T47D (cell line): ENCODE measurements around the gene HAT1.
"Not testable (repeated sequence)": the region's sequence is repeated elsewhere in the genome, so short reads cannot be mapped to it uniquely, and the experiment has no call there.

Experiments used
- DNase-seq, 2 experiments: peaks; one replicate each; pipeline versions ENCODE4 v3.0.0 to v3.0.0-alpha.2; 2011 to 2012; ENCODE audit warnings: low read depth in 1 of 2, low spot score in 1 of 2
- JUND ChIP-seq: IDR thresholded peaks from 2 replicates; pipeline ENCODE4 v1.6.1; 2012; ENCODE audit warnings: low read depth
- in situ Hi-C: cut with HindIII; loops from 2 replicates; pipeline ENCODE4 v1.10.0; 2016; ENCODE audit warnings: low sequenced_read_pairs, low pct_unique_long_range_greater_than_20kb

The HAT1 gene

DNA sequence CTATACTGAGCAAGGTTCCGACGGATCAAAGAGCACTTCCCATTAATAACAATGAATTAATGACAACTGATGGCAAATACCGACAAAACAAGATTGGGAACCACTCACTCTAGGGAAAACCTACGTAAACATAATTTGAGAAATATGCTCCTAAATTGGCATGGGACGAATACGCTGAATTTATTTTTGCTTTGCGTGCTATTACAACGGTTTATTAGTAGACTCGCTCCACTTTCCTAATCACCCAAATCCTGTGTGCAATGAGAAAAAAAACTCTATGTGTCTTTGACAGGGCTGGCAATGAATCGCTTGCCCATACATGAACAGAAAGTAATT is 27.7 kb upstream of the HAT1 start:
- in situ Hi-C loops = no loop called here
- TF ChIP-seq JUND = no peak
- no peak for DNase-seq

DNA sequence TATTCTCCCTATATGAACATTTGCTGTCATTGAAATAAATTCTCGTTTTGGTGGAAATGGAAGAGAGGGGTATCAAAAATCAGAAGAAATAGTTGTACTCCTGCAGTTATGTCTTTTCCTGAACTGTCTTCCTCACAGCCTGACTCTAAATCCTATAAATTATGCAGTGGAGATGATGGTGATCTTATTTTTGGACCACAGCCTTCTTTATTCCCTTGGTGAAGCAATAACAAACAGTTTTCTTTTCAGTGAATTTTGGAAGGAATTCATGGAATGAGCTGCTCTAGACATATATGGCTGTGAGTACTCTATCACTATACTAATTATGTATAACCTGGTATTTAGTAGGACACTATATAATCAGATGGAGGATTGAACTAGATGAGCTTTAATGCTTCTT is 26.5 kb upstream of the HAT1 start:
- in situ Hi-C loops = no loop called here
- DNase-seq = no peak
- TF ChIP-seq JUND = no peak

DNA sequence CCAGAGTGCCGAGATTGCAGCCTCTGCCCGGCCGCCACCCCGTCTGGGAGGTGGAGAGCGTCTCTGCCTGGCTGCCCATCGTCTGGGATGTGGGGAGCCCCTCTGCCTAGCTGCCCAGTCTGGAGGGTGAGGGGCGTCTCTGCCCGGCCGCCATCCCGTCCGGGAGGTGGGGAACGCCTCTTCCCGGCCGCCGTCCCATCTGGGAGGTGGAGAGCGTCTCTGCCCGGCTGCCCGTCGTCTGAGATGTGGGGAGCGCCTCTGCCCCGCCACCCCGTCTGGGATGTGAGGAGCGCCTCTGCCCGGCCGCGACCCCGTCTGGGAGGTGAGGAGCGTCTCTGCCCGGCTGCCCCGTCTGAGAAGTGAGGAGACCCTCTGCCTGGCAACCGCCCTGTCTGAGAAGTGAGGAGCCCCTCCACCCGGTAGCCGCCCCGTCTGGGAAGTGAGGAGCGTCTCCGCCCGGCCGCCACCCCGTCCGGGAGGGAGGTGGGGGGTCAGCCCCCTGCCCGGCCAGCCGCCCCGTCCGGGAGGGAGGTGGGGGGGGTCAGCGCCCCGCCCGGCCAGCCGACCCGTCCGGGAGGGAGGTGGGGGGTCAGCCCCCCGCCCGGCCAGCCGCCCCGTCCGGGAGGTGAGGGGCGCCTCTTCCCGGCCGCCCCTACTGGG is 22.5 kb upstream of the HAT1 start:
- in situ Hi-C loops = not testable (repeated sequence)

DNA sequence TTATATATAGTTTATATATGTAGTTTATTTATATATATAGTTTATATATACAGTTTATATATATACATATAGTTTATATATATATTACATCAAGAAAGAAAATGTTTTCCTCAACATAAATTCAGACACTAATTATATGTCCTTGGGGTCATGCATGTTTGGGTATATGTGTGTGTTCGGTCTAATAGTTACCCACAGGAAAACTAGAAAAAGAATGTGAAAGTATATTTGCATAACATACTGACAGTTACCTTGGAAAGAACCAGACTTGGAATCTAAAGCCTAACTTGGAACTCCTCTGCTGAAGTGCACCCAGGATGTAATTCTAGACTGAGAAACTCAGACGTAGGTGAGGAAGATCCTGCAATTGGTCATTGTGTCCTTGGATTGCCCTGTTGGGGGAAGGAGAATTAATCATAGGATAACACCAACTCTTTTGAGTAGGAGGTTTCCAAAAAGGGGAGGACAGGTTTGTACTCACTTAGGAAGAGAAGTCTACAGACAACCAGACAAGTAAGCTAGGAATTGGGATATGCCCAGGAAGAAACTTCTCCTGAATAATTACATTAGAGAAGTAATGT is 19.3 kb upstream of the HAT1 start:
- no peak for TF ChIP-seq JUND
- in situ Hi-C loops = no loop called here
- DNase-seq = no peak

More for the DNA sequence above, 22.5 kb upstream of the HAT1 start:
- DNase-seq = not testable (repeated sequence)

DNA sequence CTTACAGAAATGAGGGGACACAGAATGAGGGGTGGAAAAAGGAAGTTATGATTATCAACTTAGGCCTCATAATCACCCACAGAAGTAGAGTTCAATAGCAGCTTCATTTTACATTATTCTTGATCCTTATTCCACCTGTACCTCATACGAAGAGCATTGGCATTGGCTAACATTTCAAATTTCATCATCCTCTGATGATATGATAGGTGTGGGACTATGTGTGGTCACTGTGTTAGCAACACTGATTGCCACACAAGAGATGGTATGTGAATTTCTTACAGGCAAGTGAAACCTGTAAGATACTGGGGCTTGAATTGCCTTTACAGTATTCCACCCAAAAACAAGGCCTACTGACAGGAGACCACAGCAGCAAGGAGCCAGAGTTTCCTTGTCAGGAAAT is 14.0 kb upstream of the HAT1 start:
- DNase-seq = no peak
- TF ChIP-seq JUND = no peak
- in situ Hi-C loops = no loop called here

DNA sequence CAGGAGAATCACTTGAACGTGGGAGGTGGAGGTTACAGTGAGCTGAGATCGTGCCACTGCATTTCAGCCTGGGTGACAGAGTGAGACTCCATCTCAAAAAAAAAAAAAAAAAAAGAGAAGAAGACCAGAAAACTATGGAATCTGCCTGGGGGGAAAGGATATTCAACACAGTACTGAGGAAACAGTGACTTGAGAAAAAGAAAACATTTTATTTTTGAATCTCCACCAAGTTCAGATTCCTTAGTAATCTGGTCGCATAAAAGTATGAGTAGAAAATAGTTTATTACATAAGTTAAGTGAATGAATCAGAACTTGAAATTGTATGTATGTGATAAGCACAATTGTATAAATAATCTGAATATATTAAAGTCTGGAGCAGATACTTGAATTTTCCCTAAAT is 13.0 kb upstream of the HAT1 start:
- in situ Hi-C loops = no loop called here
- DNase-seq = no peak
- no peak for TF ChIP-seq JUND

DNA sequence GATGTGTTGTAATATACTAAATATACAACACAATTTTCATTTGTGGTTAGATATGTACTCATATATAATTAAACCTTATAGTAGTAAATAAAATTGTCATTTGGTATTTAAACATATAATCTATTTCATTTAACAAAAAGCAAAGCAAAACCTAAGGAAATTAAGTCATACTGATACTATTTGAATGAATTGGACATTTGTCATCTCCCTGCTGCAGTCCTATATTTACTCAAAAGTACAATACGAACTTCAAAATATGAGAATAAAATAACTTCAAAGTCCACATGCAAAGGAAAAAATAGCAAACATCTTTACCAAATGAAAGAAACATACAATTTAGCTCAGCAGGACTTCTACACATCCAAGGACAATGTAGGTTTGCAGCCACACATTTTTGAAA is 11.8 kb upstream of the HAT1 start:
- TF ChIP-seq JUND = no peak
- no peak for DNase-seq
- in situ Hi-C loops = no loop called here

DNA sequence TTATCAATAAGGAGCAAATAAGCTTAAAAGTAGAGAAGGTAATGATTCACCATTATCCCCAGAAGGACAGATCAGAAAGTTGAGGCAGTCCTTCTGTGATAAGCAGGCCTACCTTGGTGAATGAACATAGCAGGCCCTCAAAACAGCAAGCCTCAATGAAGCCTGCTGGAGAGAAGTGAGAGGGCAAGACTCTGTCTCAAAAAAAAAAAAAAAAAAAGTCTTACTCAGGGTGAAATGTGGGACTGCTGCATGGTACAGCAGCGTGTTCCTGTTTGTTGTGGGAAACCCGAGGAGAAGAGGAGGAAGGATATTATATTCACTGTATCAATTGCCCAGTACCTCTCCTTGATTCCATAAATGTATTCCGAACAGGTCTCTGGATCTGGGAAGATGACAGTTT is 8.7 kb upstream of the HAT1 start:
- no peak for DNase-seq
- no peak for TF ChIP-seq JUND
- in situ Hi-C loops = no loop called here

DNA sequence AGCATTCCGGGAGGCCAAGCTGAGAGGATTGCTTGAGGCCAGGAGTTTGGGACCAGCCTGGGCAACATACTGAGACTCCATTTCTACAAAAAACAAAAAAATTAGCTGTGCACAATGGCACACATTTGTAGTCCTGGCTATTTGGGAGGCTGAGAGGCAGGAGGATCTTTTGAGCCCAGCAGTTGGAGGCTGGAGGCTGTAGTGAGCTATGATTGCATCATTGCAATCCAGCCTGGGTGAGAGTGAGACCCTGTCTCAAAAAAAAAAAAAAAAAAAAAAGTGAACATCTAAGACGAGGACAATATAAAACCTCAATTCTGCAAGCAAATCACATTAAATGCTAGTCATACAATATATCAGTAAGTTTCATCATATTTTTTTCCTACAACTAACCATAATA is 2.8 kb upstream of the HAT1 start:
- DNase-seq = no peak
- in situ Hi-C loops = no loop called here
- TF ChIP-seq JUND = no peak

DNA sequence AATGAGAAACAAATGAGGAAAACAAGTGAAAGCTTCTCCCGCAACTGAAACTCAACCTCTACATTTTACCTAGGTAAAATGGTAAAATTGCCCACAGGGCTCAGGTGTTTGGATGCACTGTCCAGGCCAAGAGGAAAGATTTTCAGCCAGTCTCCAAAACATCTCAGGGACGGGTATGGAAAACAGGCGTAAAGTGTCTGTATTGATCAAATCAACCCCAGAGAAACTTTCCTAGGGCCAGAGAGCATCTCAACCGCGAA is 361 bp upstream of the HAT1 start:
- no peak for TF ChIP-seq JUND
- in situ Hi-C loops = no loop called here
- DNase-seq = no peak

DNA sequence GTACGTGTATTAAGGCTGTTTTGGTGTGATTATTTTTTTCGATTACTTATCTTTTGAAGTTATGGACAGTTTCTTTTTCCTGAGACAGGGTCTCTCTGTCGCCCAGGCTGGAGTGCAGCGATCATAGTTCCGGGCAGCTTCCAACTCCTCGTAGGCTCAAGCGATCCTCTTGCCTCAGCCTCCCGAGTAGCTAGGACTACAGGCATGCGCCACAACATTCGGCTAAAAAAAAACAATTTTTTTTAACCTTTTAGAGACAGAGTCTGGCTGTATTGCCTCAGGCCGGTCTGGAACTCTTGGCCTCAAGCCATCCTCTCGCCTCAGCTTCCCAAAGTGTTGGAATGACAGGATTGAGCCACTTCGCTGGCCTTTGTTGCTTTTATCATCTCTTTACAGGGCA is 945 bp downstream of the HAT1 start:
- in situ Hi-C loops = no loop called here
- TF ChIP-seq JUND = no peak
- DNase-seq = peak in 1 of 2 experiments; percentile 22

DNA sequence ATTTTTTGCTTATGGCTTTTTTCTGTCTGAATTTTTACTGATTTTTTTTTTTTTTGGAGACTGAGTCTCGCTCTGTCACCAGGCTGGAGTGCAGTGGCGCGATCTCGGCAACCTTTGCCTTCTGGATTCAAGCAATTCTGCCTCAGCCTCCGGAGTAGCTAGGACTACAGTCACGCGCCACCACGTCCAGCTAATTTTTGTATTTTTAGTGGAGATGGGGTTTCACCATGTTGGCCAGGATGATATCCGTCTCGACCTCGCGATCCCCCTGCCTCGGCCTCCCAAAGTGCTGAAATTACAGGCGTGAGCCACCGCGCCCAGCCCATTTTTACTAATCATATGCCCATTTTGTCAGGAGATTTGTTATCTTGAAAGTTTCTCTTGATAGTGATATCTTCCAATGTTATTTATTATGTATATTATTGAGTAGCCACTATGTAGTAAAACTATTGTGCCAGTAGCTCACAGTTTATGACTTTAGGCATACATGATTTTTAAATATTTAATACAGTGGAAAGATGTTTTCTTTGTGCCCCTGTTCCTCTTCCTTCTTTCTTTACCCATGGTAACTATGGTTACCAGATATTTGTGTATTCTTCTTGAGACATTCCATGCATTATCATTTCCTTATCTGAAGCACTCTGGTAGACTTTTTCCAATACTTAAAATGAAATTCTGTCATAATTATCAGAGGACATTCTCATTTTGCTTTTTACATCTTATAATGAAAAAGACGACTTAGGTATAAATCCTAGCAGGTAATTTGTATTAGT is 2.1 kb downstream of the HAT1 start:
- no peak for DNase-seq
- in situ Hi-C loops = no loop called here

DNA sequence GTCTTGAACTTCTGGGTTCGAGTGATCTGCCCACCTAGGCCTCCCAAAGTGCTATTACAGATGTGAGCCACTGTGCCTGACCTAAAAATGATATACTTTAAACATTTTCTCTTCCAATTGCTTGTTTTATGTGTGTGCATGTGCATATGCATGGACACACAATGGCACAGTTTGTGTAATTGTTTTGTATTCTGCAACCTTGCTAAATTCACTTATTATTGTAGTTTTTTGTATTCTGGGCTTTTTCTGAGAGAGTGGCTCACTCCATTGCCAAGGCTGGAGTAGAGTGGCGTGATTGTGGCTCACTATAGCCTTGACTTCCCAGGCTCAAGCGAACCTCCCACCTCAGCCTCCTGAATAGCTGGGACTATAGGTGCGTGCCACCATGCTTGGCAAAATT is 8.1 kb downstream of the HAT1 start:
- DNase-seq = no peak
- in situ Hi-C loops = no loop called here
- no peak for TF ChIP-seq JUND

More for the DNA sequence above, 2.1 kb downstream of the HAT1 start:
- no peak for TF ChIP-seq JUND

DNA sequence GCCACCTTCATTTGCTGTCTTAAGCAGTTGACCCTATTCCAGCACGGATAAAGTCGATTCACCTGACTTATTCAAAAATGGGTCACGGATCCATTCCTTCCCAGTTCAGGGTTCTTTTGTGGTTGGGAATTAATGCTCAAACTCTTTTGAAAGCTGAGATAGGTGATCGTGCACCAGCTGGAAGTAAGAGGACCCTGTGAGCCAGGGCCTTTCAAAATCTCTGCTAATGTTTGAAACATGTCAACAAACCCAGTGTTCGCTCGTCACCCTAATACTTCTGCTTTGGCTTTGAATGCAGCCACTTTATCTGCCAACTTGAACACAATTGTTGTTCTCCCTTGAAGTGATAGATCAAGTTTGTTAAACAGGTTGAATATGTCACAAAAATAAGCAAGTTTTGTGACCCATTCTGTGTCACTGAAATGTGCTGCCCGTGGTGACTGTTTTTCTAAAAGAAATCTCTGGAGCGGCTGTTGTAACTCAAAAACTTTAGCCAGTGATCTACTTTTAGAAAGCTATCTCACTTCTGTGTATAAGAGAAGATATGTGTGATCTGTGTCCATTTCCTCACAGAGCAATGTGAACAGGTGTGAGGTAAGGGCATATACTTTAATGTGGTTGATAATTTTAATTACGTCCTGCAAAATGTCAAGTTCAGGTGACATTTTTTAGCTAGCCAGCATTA is 16.9 kb downstream of the HAT1 start:
- no peak for TF ChIP-seq JUND
- no peak for DNase-seq
- in situ Hi-C loops = no loop called here
